Ovary (tissue), 9 donors: ENCODE data around the gene PCBP2. TPM values are rescaled to one million over a fixed set of nuclear protein-coding genes. Genes with fewer than 3 reads are reported as not detected.
A peak's percentile ranks its signal among the peaks of the same experiment; 100 is the strongest.

Experiments used
- DNase-seq, 5 donors: peaks; one replicate each; pipeline ENCODE4 v3.0.0-alpha.2; 2019 to 2020
- H3K27ac ChIP-seq, 2 donors: fragments of 200-600 bp; one replicate each; pipeline versions ENCODE4 v1.5.1 to v1.8.0; 2019 to 2022
- H3K27me3 ChIP-seq: fragments of 200-600 bp; one replicate; pipeline ENCODE4 v1.8.0; 2022
- H3K36me3 ChIP-seq: fragments of 200-600 bp; sonication (generic); one replicate; pipeline ENCODE4 v1.5.1; 2019
- H3K4me1 ChIP-seq: one replicate; pipeline ENCODE4 v1.8.1; 2013; ENCODE audit warnings: mild to moderate bottlenecking, moderate library complexity; ENCODE audit not compliant: insufficient read depth
- H3K4me3 ChIP-seq: fragments of 200-600 bp; sonication (generic); one replicate; pipeline ENCODE4 v1.5.1; 2017
- H3K9me3 ChIP-seq, 2 donors: fragments of 200-600 bp in 1 of 2; sonication (generic) in 1 of 2; one replicate each; pipeline versions ENCODE4 v1.5.1 to v1.8.1; 2013 to 2019; ENCODE audit warnings: mild to moderate bottlenecking in 1 of 2, moderate library complexity in 1 of 2
- CTCF ChIP-seq, 3 donors: fragments of 450-650 bp in 2 of 3; fragments of 200-600 bp in 1 of 3; IDR thresholded peaks; one replicate each; pipeline versions ENCODE4 v1.5.1 to v1.8.0; 2016 to 2022; ENCODE audit warnings: antibody characterized with exemption in 3 of 3, mild to moderate bottlenecking in 1 of 3
- EP300 ChIP-seq: sonication (generic); formaldehyde crosslinking; IDR thresholded peaks from one replicate; pipeline ENCODE4 v1.6.1; 2017; ENCODE audit warnings: antibody characterized with exemption
- POLR2A ChIP-seq: fragments of 450-650 bp; IDR thresholded peaks from one replicate; pipeline ENCODE4 v1.6.1; 2017; ENCODE audit warnings: antibody characterized with exemption, mild to moderate bottlenecking, moderate library complexity
- WGBS, 3 donors: extraction: QIAGEN DNeasy Blood & Tissue Kit in 1 of 3; methylation state at CpG; one replicate each; pipeline versions ENCODE4 v1.1.5 to v1.1.7; 2013 to 2017; 5-methylcytosine and 5-hydroxymethylcytosine counted together
- intact Hi-C, 4 donors: fragments of 100-400 bp; cut with DNase I; formaldehyde crosslinking; loops; one replicate each; pipeline versions ENCODE4 v1.11.0 to v1.15.1; 2022 to 2023
- polyA plus RNA-seq, 2 donors: library from polyadenylated mRNA; stranded (reverse); fragments of 200-250 nt in 1 of 2; fragments of 350-450 nt in 1 of 2; fragmentation: Illumina TruSeq in 1 of 2; extraction: RNeasy Lipid Tissue Mini Kit (QIAGEN cat#74804) in 1 of 2; gene quantifications; one replicate each; pipeline ENCODE4 v1.2.3, GENCODE V29; 2013 to 2014
- total RNA-seq, 7 donors: library from RNA; depleted of rRNA in 2 of 7; stranded (reverse); fragments of >200 nt in 2 of 7; fragmentation: NEBNext Ultra II Directional in 3 of 7; extraction: Animal tissue kit (Norgen Biotek cat#: 25700) in 3 of 7; gene quantifications; one replicate each; pipeline versions ENCODE4 v1.1.0 to v1.2.4, GENCODE V29; 2016 to 2023
- donor health status: DM: no; HTN: no; CAD: no; lungs with moderate emphysema.
- donor health status: DM: no; HTN: no; CAD: no.
- donor health status: Bipolar disorder and iron deficiency.
- donor health status: DM: yes; HTN: yes; CAD: no.
- donor health status: DM: no; HTN: no; CAD: no.
- donor health status: DM: yes; HTN: yes; CAD: no.

Gene PCBP2
- total and polyA plus RNA-seq, 9 donors: 413 to 1,354 (median 948) TPM

GRCh38 chr12:53506881-53507602 is 55.1 kb downstream of the PCBP2 start, which contains the start of gene NPFF:
Gene NPFF, minus strand, starts transcription at chr12:53507484. Its CDS starts 10 bp downstream, at chr12:53507474.
- intact Hi-C loops: loop anchor here (5.0 to 10.0 kb wide), 5 partner anchors 45 to 182 kb away; partner anchors contain the start of gene AAAS (in 4 of the 4)
- peaks cover 9% of the 10 kb centered on the region for H3K4me1 ChIP-seq
- no peak for DNase-seq
- no peaks in the 10 kb centered on the region for H3K36me3 ChIP-seq
- TF ChIP-seq CTCF (IDR thresholded peaks at IDR 0.05) (no peak), POLR2A (no peak)
- 80 to 86% (median 83%) methylated on average over 9 of the region's 9 CpGs for WGBS, 3 donors
- no peaks in the 10 kb centered on the region for H3K27me3 ChIP-seq
- peak within 1 kb of the TSS in 1 of 2 donors; percentile 7 for H3K27ac ChIP-seq
- no peaks in the 10 kb centered on the region for H3K9me3 ChIP-seq
- H3K4me3 ChIP-seq: no peak within 1 kb of the TSS

- no peak for DNase-seq
- Histone ChIP-seq H3K4me1 (peaks cover 7% of the 10 kb centered on the region), H3K27ac (no peak overlapping the region), H3K9me3 (no peaks in the 10 kb centered on the region), H3K27me3 (no peaks in the 10 kb centered on the region), H3K36me3 (no peaks in the 10 kb centered on the region), H3K4me3 (no peak overlapping the region)
- intact Hi-C loops: loop anchor here (5.0 to 10.0 kb wide), 5 partner anchors 45 to 183 kb away; partner anchors contain the start of gene AAAS (in 4 of the 4)
- 83 to 90% (median 90%) methylated on average over 4 of the region's 4 CpGs for WGBS, 3 donors
- TF ChIP-seq EP300 (no peak), CTCF (IDR thresholded peaks at IDR 0.05) (no peak), POLR2A (no peak)
Measured at GRCh38 chr12:53507603-53507885, 55.6 kb downstream of the PCBP2 start.

GRCh38 chr12:53508534-53509170 is 56.8 kb downstream of the PCBP2 start:
- 27 to 30% (median 27%) methylated on average over 7 of the region's 7 CpGs for WGBS, 3 donors
- H3K36me3 ChIP-seq: no peaks in the 10 kb centered on the region
- peak; percentile 76 to 90 (median 87) for DNase-seq
- H3K9me3 ChIP-seq: no peaks in the 10 kb centered on the region
- no peak overlapping the region for H3K4me3 ChIP-seq
- H3K27me3 ChIP-seq: no peaks in the 10 kb centered on the region
- TF ChIP-seq CTCF (IDR thresholded peaks at IDR 0.05) (peak; percentile 79 to 87 (median 83)), EP300 (no peak), POLR2A (no peak)
- no peaks in the 10 kb centered on the region for H3K4me1 ChIP-seq
- H3K27ac ChIP-seq: peak overlapping the region in 1 of 2 donors; percentile 7
- intact Hi-C loops: loop anchor here (2.0 to 10.0 kb wide), 6 partner anchors 46 to 184 kb away; partner anchors contain the start of gene AAAS (in 4 of the 4)

- H3K27ac ChIP-seq: no peak overlapping the region
- no peaks in the 10 kb centered on the region for H3K4me1 ChIP-seq
- H3K4me3 ChIP-seq: no peak overlapping the region
- H3K9me3 ChIP-seq: no peaks in the 10 kb centered on the region
- no peaks in the 10 kb centered on the region for H3K36me3 ChIP-seq
- 78 to 83% (median 81%) methylated on average over 9 of the region's 9 CpGs for WGBS, 3 donors
- no peaks in the 10 kb centered on the region for H3K27me3 ChIP-seq
- no peak for DNase-seq
- intact Hi-C loops: no loop called here
- no peak for TF ChIP-seq POLR2A
- TF ChIP-seq EP300: no peak
- no peak for TF ChIP-seq CTCF (IDR thresholded peaks at IDR 0.05)
Measured at GRCh38 chr12:53510181-53510812, 58.4 kb downstream of the PCBP2 start.
